Vagina (tissue), 2 donors: ENCODE data around the gene PHLDB2. TPM values are rescaled to one million over a fixed set of nuclear protein-coding genes. Genes with fewer than 3 reads are reported as not detected.

Experiments used
- DNase-seq, 2 donors: peaks; one replicate each; pipeline ENCODE4 v3.0.0-alpha.2; 2017; ENCODE audit errors: extremely low spot score in 2 of 2
- H3K27ac ChIP-seq: fragments of 200-600 bp; sonication (generic); one replicate; pipeline ENCODE4 v1.5.1; 2019
- H3K27me3 ChIP-seq: fragments of 200-600 bp; sonication (generic); one replicate; pipeline ENCODE4 v1.5.1; 2019
- H3K36me3 ChIP-seq, 2 donors: fragments of 200-600 bp; sonication (generic); one replicate each; pipeline ENCODE4 v1.5.1; 2017 to 2019
- H3K4me1 ChIP-seq: fragments of 200-600 bp; sonication (generic); one replicate; pipeline ENCODE4 v1.5.1; 2019
- H3K4me3 ChIP-seq, 2 donors: fragments of 200-600 bp; sonication (generic); 1 replicate in 1 of 2; 2 replicates in 1 of 2; pipeline ENCODE4 v1.5.1; 2016 to 2019
- H3K9me3 ChIP-seq: fragments of 200-600 bp; sonication (generic); one replicate; pipeline ENCODE4 v1.5.1; 2019
- CTCF ChIP-seq, 3 experiments: fragments of 450-650 bp in 2 of 3; fragments of 200-600 bp in 1 of 3; sonication (generic) in 1 of 3; IDR thresholded peaks; one replicate each; pipeline ENCODE4 v1.5.1; 2017 to 2019; ENCODE audit warnings: antibody characterized with exemption in 3 of 3, mild to moderate bottlenecking in 2 of 3, moderate library complexity in 2 of 3
- POLR2A ChIP-seq, 2 donors: fragments of 450-650 bp; IDR thresholded peaks; one replicate each; pipeline ENCODE4 v1.6.1; 2017; ENCODE audit warnings: antibody characterized with exemption in 2 of 2, mild to moderate bottlenecking in 2 of 2, moderate library complexity in 2 of 2
- POLR2AphosphoS5 ChIP-seq, 2 donors: sonication (generic); formaldehyde crosslinking; IDR thresholded peaks; one replicate each; pipeline ENCODE4 v1.9.0; 2017; ENCODE audit warnings: antibody characterized with exemption in 2 of 2, mild to moderate bottlenecking in 2 of 2, low read depth in 1 of 2; ENCODE audit not compliant: insufficient read depth in 1 of 2
- intact Hi-C: fragments of 100-400 bp; cut with DNase I; formaldehyde crosslinking; loops from one replicate; pipeline ENCODE4 v1.15.1; 2023
- total RNA-seq: library from RNA; depleted of rRNA; stranded (reverse); fragments of >200 nt; gene quantifications from one replicate; pipeline ENCODE4 v1.2.3, GENCODE V29; 2016

The PHLDB2 gene
- total RNA-seq, 1 donor from 2014 or later: 66.8 TPM

- H3K27ac ChIP-seq: no peak overlapping the region
- DNase-seq: no peak
- no peak overlapping the region for H3K4me3 ChIP-seq
- H3K4me1 ChIP-seq: no peaks in the 10 kb centered on the region
- H3K36me3 ChIP-seq: no peaks in the 10 kb centered on the region
- intact Hi-C loops: no loop called here
- TF ChIP-seq CTCF (IDR thresholded peaks at IDR 0.05) (no peak), POLR2AphosphoS5 (IDR thresholded peaks at IDR 0.05; ENCODE audit: insufficient read depth in 1 of 2, low read depth in 1 of 2) (no peak), POLR2A (IDR thresholded peaks at IDR 0.05) (no peak)
- H3K9me3 ChIP-seq: no peaks in the 10 kb centered on the region
- H3K27me3 ChIP-seq: no peaks in the 10 kb centered on the region
Measured at GRCh38 chr3:112011376-112011940, 152.4 kb downstream of the PHLDB2 start.

- TF ChIP-seq POLR2AphosphoS5 (IDR thresholded peaks at IDR 0.05; ENCODE audit: insufficient read depth in 1 of 2, low read depth in 1 of 2): no peak
- TF ChIP-seq CTCF (IDR thresholded peaks at IDR 0.05): no peak
- no peak for TF ChIP-seq POLR2A (IDR thresholded peaks at IDR 0.05)
- Histone ChIP-seq H3K27ac (no peak overlapping the region), H3K9me3 (no peaks in the 10 kb centered on the region), H3K4me1 (no peaks in the 10 kb centered on the region), H3K4me3 (no peak overlapping the region), H3K27me3 (no peaks in the 10 kb centered on the region), H3K36me3 (no peaks in the 10 kb centered on the region)
- DNase-seq: no peak
- intact Hi-C loops: no loop called here
Measured at GRCh38 chr3:112012205-112012992, 153.3 kb downstream of the PHLDB2 start.

- Histone ChIP-seq H3K9me3 (no peaks in the 10 kb centered on the region), H3K4me1 (no peaks in the 10 kb centered on the region), H3K27ac (no peak overlapping the region), H3K36me3 (no peaks in the 10 kb centered on the region), H3K27me3 (no peaks in the 10 kb centered on the region), H3K4me3 (no peak overlapping the region)
- TF ChIP-seq POLR2A (IDR thresholded peaks at IDR 0.05) (no peak), POLR2AphosphoS5 (IDR thresholded peaks at IDR 0.05; ENCODE audit: insufficient read depth in 1 of 2, low read depth in 1 of 2) (peak in 1 of 2 donors; percentile 15), CTCF (IDR thresholded peaks at IDR 0.05) (peak; percentile 45 to 52 (median 51))
- no peak for DNase-seq
- intact Hi-C loops: no loop called here
Measured at GRCh38 chr3:112013058-112013783, 154.2 kb downstream of the PHLDB2 start.

GRCh38 chr3:112013784-112014143 lies 154.7 kb downstream of the PHLDB2 start:
- H3K4me3 ChIP-seq: no peak overlapping the region
- TF ChIP-seq CTCF (IDR thresholded peaks at IDR 0.05) (no peak), POLR2AphosphoS5 (IDR thresholded peaks at IDR 0.05; ENCODE audit: insufficient read depth in 1 of 2, low read depth in 1 of 2) (no peak), POLR2A (IDR thresholded peaks at IDR 0.05) (no peak)
- intact Hi-C loops: no loop called here
- H3K27ac ChIP-seq: no peak overlapping the region
- H3K36me3 ChIP-seq: no peaks in the 10 kb centered on the region
- no peak for DNase-seq
- no peaks in the 10 kb centered on the region for H3K4me1 ChIP-seq
- no peaks in the 10 kb centered on the region for H3K27me3 ChIP-seq
- no peaks in the 10 kb centered on the region for H3K9me3 ChIP-seq
